Raji (cell line): ENCODE results near the gene MAML3.

Experiments
- POLR2A ChIP-seq: IDR thresholded peaks from 2 replicates; pipeline ENCODE4 v1.6.1; 2011; ENCODE audit warnings: low read depth, low read length, control low read depth; ENCODE audit not compliant: insufficient read depth

MAML3 gene

GRCh38 chr4:140028676-140029517 is 125.1 kb downstream of the MAML3 start:
- no peak for TF ChIP-seq POLR2A

GRCh38 chr4:140028101-140028500 is 125.9 kb downstream of the MAML3 start:
- TF ChIP-seq POLR2A = no peak

DNA sequence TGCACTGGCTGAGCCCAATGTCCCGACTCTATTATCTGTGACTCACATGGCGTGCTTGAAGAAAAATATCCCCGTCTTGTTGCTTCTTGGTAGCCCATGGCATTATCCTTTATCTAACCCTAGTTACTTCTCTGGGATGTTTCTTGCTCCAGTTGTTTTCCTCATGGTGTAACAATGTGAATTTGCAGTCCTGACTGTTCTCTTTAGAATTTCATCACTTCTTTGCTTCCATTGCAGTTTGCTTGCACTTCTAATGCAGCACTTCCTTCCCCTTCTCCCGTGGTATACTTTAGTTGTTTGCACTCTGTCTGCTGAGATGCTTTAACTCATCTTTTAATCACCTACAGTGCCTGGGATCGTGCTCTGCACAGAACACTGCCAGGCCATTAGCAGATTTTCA is 126.9 kb downstream of the MAML3 start:
- TF ChIP-seq POLR2A = no peak

DNA sequence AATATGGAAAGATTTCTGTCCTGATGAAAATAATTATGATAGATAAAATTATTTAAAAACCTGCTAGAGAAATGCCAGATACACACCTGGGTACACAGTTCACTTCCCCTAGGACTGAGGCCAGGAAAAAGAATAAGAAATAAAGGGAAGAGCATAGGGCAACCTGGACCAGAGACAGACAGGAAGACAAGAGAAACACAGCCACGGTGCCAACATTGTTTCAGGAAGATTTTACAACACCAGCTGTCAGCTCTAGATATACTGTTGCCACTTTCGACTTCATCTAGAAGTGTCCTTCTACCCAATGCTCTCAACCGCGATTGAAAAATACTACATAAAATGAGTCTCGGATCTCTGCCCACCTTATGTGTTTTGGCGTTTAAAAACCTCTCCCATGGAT is 128.5 kb downstream of the MAML3 start:
- no peak for TF ChIP-seq POLR2A

- no peak for TF ChIP-seq POLR2A
These were observed 133.3 kb downstream of the MAML3 start for GRCh38 chr4:140020457-140021361.

GRCh38 chr4:140019619-140020347 is 134.2 kb downstream of the MAML3 start:
- no peak for TF ChIP-seq POLR2A

- no peak for TF ChIP-seq POLR2A
These were observed 134.9 kb downstream of the MAML3 start for GRCh38 chr4:140018931-140019618.

GRCh38 chr4:140014284-140014683 is 139.7 kb downstream of the MAML3 start:
- TF ChIP-seq POLR2A = no peak

DNA sequence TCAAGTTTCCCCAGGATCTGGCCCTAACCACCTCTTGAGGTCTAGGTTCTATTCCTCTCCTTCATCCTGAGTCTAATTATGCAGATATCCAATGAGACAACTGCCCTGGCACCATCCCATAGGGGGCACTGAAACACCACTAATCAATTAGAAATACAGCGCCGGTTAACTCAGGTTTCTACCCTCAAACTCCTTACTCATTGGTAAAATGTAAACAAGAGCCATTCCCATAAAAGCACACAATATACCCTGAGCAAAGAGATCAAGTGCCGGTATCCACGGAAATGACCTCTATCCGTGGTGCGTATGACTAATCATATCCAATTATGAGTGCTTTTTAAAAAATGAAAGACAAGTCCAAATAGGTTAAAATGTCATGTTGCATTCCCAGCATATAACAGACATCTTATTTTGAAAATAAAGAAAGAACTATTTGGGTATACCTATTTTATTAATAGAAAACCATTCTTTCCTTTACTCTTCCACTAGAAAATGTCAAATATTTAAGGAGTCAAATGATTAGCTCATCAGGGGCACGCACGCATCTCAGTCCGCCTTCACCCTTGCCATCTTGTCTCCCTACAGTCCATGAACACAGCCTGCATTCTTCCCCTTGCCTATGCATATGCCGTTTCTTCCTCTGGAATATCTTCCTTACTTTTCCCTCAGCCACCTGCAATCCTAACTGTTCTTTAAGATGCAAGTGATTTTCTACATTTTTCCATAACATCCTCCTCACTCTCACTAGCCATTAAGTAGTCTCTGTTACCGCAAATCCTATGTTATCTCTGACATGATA is 141.1 kb downstream of the MAML3 start:
- TF ChIP-seq POLR2A = no peak

DNA sequence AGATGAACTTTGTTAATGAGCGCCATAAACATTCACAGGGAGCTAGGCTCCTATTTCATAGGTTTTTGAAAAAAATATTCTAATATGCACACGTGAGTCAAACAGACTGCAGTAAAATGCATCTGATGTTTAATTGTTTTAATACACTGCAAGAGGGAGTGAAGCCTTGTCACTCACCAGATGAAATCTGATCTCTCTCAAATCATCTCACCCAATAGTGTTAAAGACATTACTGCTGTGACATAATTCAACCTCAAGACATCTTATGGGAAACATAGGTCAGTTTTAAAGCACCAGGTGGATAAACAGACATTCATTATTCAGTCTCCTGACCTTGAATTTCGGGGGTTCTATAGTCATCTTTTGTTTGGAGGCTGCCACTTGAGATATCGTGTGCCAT is 148.3 kb downstream of the MAML3 start:
- TF ChIP-seq POLR2A = no peak

- TF ChIP-seq POLR2A = no peak
These were observed 148.9 kb downstream of the MAML3 start for GRCh38 chr4:140004922-140005627.

- no peak for TF ChIP-seq POLR2A
These were observed 149.5 kb downstream of the MAML3 start for GRCh38 chr4:140004549-140004895.

DNA sequence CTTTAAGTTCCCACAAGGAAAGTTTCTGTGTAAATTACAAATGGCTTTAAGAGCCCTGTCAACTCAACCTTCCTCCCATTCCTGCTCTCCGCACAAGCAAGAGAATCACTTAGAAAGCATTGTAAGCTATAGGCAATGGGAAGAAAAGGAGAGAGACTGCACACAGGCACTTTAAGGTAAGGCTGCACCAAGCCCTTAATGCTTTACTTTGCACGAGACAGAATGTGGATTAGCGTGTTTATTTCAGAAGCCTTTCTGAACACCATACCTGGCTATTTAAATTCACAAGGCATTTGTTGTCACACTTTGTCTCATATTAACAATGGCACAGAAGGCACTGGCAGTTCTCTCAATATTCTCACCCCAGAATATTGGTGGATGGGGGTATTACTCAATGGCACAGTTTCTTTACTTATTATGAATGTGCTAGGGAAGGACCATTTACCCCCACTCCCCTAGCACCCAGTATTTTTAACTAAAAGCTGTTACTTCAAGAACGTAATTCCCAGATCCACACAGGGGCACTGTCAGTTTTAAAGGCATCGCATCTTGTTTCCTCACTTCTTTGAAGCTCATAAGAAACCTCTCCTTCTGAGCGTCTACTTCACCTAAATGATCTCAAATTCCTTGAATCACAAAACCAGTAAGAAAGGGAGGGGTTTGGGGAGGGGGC is 150.0 kb downstream of the MAML3 start:
- no peak for TF ChIP-seq POLR2A

DNA sequence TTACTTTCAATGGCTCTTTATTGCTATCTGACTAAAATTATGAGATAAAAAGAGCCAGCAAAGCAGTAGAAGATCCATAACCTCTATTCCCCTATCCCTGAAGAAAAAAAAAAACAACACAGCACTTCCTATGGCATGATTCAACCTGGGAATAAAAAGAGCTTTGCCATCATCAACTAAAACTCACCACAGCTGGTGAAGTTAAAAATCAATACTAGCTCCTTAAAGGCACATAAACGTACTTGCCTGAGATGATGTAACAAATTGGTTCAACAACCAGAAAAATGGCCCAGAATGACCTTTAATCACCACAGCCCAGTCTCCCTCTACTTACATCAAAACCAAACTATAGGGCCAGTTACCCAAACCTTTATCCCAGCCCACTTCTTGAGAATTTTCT is 153.8 kb downstream of the MAML3 start:
- no peak for TF ChIP-seq POLR2A
